HUDEP-2 (cell line): ENCODE data around the gene CKS1B.
A peak's percentile ranks its signal among the peaks of the same experiment; 100 is the strongest.

Experiments used
- DNase-seq, 76 experiments: peaks; one replicate each; lab custom pipeline; 2025; ENCODE audit not compliant: unreplicated experiment in 76 of 76; lab: John Stamatoyannopoulos, UW

Gene CKS1B

GRCh38 chr1:154945160-154945961 is 29.1 kb upstream of the CKS1B start:
- DNase-seq: no peak

DNA sequence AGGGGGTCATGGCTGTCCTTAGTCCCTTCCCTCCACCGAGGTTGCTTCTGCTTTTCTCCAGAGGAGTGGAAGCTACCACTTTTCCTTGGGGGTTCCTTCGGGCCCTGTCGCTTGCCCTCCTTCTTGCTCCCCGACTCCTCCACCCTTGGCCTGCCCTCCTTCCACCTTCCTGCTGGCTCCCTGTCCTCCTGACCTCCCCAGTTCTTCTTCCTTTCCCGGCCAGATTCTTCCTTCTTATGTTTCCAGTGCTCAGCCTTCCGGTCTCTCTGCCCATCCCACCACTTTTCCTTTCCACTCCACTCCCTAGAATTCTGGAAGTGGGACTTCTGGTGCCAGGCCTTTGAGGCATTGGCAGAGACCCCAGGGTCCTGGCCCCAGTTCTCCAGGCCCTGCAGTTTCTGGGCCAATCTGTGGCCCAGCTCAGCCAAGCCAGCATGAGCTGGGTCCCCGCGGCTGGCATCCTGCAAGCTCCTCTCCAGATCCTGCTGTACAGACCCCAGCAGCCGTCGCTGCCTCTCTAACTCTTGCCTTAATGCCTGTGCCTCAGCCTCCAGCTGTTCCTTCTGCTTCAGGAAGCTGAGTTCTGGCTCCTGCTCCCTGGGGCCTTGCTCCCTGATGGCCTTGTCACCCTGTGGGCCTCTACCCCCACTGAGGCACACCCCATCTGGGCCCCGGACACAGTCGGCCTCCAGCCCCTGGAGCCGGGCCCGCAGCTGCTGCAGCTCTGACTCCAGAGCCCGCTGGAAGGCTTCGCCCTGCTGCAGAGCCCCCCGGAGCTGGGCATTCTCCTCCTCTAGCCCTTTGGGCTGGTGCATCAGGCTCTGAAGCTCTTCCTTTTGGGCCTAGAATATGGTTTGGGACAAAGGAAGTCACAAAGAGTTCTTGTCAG is 28.3 kb upstream of the CKS1B start:
- no peak for DNase-seq

DNA sequence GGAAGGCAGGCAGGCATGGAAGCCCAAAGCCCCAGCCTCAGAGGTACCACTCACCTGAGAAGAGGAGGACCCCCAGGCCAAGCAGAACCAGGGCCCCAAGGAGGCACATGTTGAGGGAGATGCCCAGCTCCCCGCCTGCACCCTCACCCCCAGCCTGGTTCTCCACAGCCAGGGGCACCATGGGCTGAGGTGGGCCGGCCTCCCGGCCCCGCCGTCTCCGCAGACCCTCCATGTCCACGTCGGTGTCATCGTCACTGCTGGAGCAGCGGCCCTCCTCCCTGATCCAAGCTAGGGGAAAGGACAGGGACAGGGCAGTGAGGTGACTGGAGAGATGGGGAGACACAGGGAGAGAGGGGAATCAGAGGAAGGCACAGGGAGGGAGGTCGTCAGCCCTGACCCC is 26.4 kb upstream of the CKS1B start:
- DNase-seq: no peak

GRCh38 chr1:154951901-154952657 is 22.4 kb upstream of the CKS1B start:
- no peak for DNase-seq

GRCh38 chr1:154952664-154953063 is 21.8 kb upstream of the CKS1B start:
- no peak for DNase-seq

DNA sequence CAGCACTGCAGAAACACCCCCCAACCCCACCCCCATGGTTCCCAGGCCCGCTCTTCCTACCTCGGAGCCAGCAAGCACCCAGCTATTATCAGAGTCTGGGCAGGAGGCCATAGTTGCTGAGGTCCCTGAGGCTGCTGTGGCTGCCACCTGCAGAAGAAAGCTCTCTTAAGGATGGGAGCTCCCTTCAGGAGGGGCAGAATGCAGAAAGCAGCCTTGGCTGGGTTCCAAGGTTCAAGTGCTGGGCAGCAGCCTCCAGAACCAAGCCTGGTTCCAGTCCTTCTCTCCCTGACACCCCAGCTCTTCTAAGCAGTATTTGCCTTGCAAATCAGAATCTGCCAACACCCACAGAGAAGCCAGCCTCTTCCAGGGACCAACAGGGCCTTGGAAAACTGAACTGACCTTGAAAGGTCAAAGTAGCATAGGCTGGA is 20.9 kb upstream of the CKS1B start:
- no peak for DNase-seq

DNA sequence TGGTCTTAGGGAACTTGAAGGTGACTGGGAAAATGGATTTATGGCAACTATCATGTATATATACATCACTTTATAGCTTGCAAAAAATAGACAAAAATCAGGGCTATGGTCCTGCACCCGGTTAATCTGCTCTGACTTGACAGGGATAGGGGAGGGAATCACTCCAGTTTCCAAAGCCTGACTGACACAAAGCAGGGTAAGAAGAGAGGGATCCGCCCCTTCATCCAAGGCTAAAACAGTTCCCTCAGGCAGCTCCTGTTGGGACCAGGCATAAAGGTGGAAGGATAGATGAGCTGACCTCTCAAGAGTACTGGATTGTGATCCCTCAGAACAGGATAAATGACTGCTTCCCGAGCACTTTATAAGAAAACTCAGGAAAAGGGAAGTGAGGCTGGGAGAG is 19.9 kb upstream of the CKS1B start:
- no peak for DNase-seq

- peak in 44 of 76 experiments; percentile 4 to 73 (median 34) for DNase-seq
Observed at GRCh38 chr1:154955039-154955717, 19.3 kb upstream of the CKS1B start.

DNA sequence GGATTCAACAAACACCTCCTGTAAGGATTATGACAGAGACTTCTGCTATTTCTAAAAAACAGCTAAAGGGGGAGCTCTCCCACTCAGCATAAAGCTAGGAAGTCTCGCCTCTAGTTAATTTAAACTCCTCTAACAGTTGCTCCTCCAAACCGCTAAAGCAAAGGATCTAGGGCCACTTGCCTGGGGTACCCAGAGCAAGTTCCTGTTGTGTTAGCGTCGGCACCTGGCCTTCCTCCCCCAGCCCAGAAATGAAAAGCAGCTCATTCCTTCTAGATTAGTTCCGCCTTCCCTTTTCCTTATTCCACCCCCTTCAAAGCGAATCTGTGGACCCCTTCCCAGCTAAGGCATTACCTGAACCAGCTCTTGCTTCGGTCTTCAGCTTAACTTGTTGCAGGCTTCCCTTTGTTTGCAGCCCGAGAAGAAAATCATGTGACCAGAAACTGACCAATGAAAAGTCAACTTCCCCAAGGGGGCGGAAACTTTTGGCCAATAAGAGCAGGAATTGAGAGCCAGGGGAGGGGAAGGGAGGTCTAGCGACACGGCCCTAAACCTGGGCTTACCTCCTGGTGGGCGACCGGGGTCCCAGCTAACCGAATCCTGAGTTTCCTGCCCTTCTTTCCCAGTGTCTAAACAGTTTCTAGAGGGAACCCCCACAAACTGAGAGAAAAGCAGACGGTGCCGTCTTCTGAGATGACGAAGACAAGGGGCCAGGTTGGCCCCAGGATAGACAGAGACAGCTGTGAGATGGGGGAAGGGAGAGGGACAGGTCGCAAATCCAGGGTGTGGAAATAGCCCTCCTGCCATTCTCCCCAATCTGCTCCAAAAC is 18.6 kb upstream of the CKS1B start, which contains the start of gene PBXIP1:
Gene PBXIP1 (minus strand): TSS at position 382 of the 826 bp plus-strand sequence. CDS start 2,378 bp downstream, outside the sequence.
- DNase-seq: peak in 71 of 76 experiments; percentile 7 to 90 (median 71)

GRCh38 chr1:154956544-154956941 is 17.9 kb upstream of the CKS1B start:
- DNase-seq: no peak

DNA sequence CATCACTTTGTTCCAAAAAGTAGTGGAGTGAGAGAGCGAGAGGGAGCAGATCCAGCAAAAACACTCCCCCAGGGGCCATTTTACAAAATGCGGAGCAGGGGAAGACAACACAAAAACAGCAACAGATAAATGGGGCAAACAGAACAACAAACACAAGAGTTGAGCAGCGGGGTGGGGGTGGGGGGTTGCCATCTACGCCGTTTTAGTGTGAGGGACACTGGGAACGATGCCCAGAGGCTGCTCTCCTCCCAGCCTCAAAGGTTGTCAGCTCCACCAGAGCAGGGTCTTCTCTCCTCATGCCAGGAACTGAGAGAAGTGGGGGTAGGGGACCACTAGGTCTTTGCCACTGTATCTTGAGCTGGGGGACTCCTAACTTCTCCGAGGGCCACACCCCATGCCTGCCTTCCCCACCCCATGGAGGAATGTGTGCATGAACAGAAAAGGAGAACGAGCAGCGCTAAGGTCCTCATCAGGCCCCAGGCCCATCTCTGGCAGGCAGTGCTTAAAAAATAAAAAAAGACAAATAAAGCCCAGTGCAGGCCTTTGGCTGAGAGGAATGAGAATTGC is 17.3 kb upstream of the CKS1B start:
- DNase-seq: peak in 15 of 76 experiments; percentile 6 to 40 (median 14)

DNA sequence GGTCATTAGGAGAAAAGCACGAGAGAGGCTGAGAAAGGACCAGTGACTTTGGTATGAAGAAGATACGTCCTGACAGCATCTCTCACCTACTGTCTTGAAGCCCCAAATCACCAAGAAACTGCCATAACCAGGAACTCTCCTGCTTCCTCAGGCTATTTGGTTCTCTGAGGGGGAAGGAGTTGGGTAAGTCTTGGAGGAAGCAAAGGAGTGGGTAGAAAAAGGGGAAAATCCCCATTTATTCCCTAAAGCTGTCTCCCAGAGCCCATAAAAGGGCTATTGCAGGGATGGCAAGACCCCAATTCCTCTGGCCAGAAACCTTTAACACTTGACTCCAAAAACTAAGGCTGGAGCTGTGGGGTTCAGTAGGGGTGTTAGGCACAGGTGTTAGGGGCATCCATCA is 16.4 kb upstream of the CKS1B start:
- DNase-seq: no peak

- DNase-seq: no peak
Observed at GRCh38 chr1:154958681-154959425, 15.6 kb upstream of the CKS1B start.

- no peak for DNase-seq
Observed at GRCh38 chr1:154959426-154959780, 15.1 kb upstream of the CKS1B start.

DNA sequence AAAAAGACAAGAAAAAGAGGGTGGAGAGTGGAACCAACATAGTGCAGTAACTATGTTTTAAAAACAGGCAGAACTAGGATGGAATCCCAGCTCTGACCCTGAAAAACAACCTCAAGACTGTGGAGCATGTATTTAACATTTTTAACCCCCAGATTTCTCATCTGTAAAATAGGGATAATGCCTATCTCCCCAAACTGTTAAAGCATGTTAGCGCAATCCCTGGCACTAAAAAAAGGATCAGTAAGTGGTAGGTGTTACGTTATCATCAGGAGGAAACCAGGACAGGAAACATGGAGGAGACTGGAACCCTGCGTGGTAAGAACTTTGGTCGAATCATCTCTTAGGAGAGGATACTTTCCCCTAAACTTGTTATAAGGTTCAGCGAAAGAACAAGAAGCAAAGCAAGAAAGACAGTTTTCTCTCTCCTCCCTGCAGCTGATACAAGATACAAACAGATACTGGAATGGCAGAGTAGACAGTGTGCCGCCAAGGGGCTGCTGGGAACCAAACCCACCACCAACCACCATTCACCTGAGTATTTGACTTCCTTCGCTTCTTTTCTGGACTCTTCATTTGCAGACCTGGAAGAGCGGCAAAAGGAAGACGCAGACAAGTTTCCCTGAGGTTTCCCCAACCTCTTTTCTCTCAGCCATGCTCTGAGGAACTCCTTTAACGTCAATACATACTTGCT is 13.9 kb upstream of the CKS1B start:
- no peak for DNase-seq

DNA sequence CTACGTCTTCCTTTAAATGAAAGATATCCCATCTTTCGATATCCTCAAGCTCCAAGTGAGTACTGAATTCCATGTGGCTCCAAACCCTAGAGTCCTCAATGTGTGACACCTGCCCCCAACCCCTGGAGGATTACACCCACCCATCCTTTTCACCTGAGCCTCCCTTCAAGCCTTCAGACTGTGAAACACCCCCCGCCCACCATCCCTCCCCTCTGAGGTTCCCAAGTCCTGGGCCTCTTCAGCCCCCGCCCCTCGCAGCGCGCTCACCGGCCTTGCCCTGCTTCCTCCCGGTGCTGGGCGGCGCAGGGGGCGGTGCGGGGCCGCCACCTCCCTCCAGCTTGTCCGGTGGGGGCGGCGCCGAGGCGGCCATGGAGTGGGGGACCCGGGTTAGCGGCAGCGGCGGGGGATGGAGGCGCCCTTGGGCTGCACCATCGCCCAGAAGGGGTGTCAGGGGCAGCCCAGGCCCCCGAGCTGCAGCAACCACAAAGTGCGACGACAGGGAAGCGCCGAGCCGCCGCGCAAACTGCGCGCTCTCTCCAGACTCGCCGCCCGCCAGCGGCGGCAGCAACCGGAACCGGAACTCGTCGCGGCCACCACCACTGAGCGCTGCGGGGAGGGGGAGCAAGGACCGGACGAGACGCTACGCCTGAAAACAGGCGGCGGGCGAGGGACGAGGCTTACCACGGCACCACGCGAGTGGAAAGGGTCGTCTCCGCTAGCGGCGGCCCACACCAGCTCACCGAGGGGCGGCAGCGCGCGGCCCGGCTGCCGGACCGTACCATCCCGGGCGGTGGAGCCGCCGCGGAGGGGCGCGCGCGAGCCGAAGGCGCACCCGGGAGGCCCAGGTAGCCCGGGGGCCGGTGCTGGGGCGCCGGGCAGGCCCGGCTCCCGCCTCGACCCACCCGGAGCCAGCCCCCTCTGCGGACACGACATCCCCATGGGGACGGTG is 13.0 kb upstream of the CKS1B start, which contains the start of gene PYGO2:
Gene PYGO2 (minus strand): TSS at position 576 of the 949 bp plus-strand sequence. CDS start 206 bp downstream, at position 370.
- peak in 67 of 76 experiments; percentile 22 to 81 (median 63) for DNase-seq
